Common myeloid progenitor, CD34-positive (primary cell): ENCODE results near the gene SNX24.
"Not testable (repeated sequence)": the region's sequence is repeated elsewhere in the genome, so short reads cannot be mapped to it uniquely, and the experiment has no call there.

ENCODE experiments used
- CTCF ChIA-PET: fragments of 350-600 bp; sonication (Branson Sonifier 250); formaldehyde crosslinking; loops from one replicate; lab custom pipeline; 2021; ENCODE audit warnings: antibody characterized with exemption; lab: Charles Lee
- POLR2A ChIA-PET: fragments of 350-600 bp; sonication (Branson Sonifier 250); formaldehyde crosslinking; loops from one replicate; lab custom pipeline; 2021; ENCODE audit warnings: antibody characterized with exemption; lab: Charles Lee
- DNase-seq, 3 donors: peaks; one replicate each; pipeline versions ENCODE4 v3.0.0 to v3.0.0-alpha.2; 2013
- H3K27ac ChIP-seq, 2 experiments: 1 replicate in 1 of 2; 2 replicates in 1 of 2; pipeline ENCODE4 v1.7.0; 2013; ENCODE audit warnings: inconsistent platforms in 2 of 2, low read length in 2 of 2, mild to moderate bottlenecking in 2 of 2, low read depth in 1 of 2, moderate library complexity in 1 of 2; ENCODE audit not compliant: severe bottlenecking in 2 of 2, insufficient read depth in 1 of 2, poor library complexity in 1 of 2
- H3K27me3 ChIP-seq, 5 experiments: replicated peaks in 2 of 5; 1 replicate in 3 of 5; 2 replicates in 2 of 5; pipeline versions ENCODE4 v1.6.1 to v1.7.0; 2013; ENCODE audit warnings: low read length in 4 of 5, mild to moderate bottlenecking in 2 of 5, moderate library complexity in 2 of 5, inconsistent platforms in 1 of 5; ENCODE audit not compliant: insufficient read depth in 5 of 5, control insufficient read depth in 4 of 5
- H3K36me3 ChIP-seq, 4 experiments: 1 replicate in 2 of 4; 2 replicates in 2 of 4; pipeline versions ENCODE4 v1.6.1 to v1.7.0; 2013; ENCODE audit warnings: low read length in 3 of 4, control low read depth in 1 of 4, mild to moderate bottlenecking in 1 of 4; ENCODE audit not compliant: control insufficient read depth in 4 of 4, insufficient read depth in 4 of 4
- H3K4me1 ChIP-seq, 4 experiments: 1 replicate in 3 of 4; 2 replicates in 1 of 4; pipeline versions ENCODE4 v1.6.1 to v1.7.1; 2013; ENCODE audit warnings: low read length in 3 of 4, mild to moderate bottlenecking in 3 of 4, control low read depth in 1 of 4, inconsistent platforms in 1 of 4, moderate library complexity in 1 of 4; ENCODE audit not compliant: control insufficient read depth in 4 of 4, insufficient read depth in 4 of 4; ENCODE audit errors: control extremely low read depth in 1 of 4
- H3K4me3 ChIP-seq, 7 experiments: 1 replicate in 4 of 7; 2 replicates in 3 of 7; pipeline versions ENCODE4 v1.5.1 to v1.7.0; 2013; ENCODE audit warnings: mild to moderate bottlenecking in 7 of 7, low read length in 6 of 7, moderate library complexity in 6 of 7, inconsistent platforms in 2 of 7, low read depth in 2 of 7, control low read depth in 1 of 7; ENCODE audit not compliant: insufficient read depth in 4 of 7, control insufficient read depth in 1 of 7; ENCODE audit errors: extremely low read depth in 1 of 7
- H3K9me3 ChIP-seq, 5 experiments: 1 replicate in 4 of 5; 2 replicates in 1 of 5; pipeline versions ENCODE4 v1.6.1 to v1.7.1; 2013; ENCODE audit warnings: low read length in 4 of 5, mild to moderate bottlenecking in 2 of 5, inconsistent platforms in 1 of 5, low read depth in 1 of 5, moderate library complexity in 1 of 5; ENCODE audit not compliant: control insufficient read depth in 4 of 5, insufficient read depth in 2 of 5; ENCODE audit errors: control extremely low read depth in 1 of 5
- WGBS: methylation state at CpG from one replicate; pipeline ENCODE4 v1.1.5; 2013; ENCODE audit not compliant: insufficient coverage; 5-methylcytosine and 5-hydroxymethylcytosine counted together

The SNX24 gene

GRCh38 chr5:122968056-122968455 lies 122.6 kb downstream of the SNX24 start:
- H3K27ac ChIP-seq, POLR2A ChIA-PET, H3K4me1 ChIP-seq, DNase-seq, H3K27me3 ChIP-seq, H3K9me3 ChIP-seq, H3K36me3 ChIP-seq, H3K4me3 ChIP-seq: not testable (repeated sequence)
- WGBS, result no CpG with 5 or more reads among the region's 6 CpGs
- CTCF ChIA-PET, result interaction anchor here (1.1 kb wide), 1 partner anchor 53 kb away, joined by 3 read pairs; no protein-coding TSS in a partner anchor

- Histone ChIP-seq H3K27me3 (peaks cover 0 to 2% (median 0%) of the 10 kb centered on the region in 5 experiments), H3K4me3 (no peak overlapping the region), H3K9me3 (no peaks in the 10 kb centered on the region), H3K36me3 (no peaks in the 10 kb centered on the region), H3K27ac (no peak overlapping the region), H3K4me1 (no peaks in the 10 kb centered on the region)
- no CpG with 5 or more reads among the region's 2 CpGs for WGBS
- DNase-seq, result no peak
- ChIA-PET CTCF (no interaction called here), POLR2A (no interaction called here)
Observed at GRCh38 chr5:122971333-122971732, 125.9 kb downstream of the SNX24 start.

DNA sequence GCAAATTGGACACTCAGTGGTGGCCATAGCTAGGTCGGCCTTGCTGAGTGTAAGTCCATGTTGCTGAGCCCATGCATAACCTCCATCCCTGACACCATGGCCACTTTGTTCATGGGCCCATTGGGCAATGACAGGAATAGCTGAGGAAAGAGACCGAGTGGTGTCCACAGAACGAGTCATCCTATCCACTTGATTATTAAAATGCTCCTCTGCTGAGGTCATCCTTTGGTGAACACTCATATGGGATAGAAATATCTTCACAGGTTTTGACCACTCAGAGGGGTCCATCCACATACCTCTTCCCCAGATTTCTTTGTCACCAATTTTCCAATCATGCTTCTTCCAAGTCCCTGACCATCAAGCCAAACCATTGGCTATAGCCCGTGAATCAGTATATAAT lies 127.5 kb downstream of the SNX24 start:
- H3K27me3 ChIP-seq, result peaks cover 0 to 2% (median 0%) of the 10 kb centered on the region in 5 experiments

GRCh38 chr5:122973759-122974158 lies 128.3 kb downstream of the SNX24 start:
- POLR2A ChIA-PET, H3K27me3 ChIP-seq, DNase-seq, H3K36me3 ChIP-seq, H3K9me3 ChIP-seq, H3K4me3 ChIP-seq, H3K4me1 ChIP-seq, H3K27ac ChIP-seq, CTCF ChIA-PET: not testable (repeated sequence)
- WGBS, result 94% methylated on average over 1 of the region's 1 CpG

More for the DNA sequence above, 127.5 kb downstream of the SNX24 start:
- Histone ChIP-seq H3K36me3 (no peaks in the 10 kb centered on the region), H3K27ac (no peak overlapping the region), H3K4me3 (no peak overlapping the region), H3K9me3 (no peaks in the 10 kb centered on the region), H3K4me1 (no peaks in the 10 kb centered on the region)
- ChIA-PET POLR2A (no interaction called here), CTCF (no interaction called here)
- no peak for DNase-seq
- WGBS, result 94% methylated on average over 2 of the region's 4 CpGs

GRCh38 chr5:122974251-122974650 lies 128.8 kb downstream of the SNX24 start:
- DNase-seq, H3K27me3 ChIP-seq, H3K27ac ChIP-seq, CTCF ChIA-PET, H3K4me1 ChIP-seq, H3K4me3 ChIP-seq, H3K9me3 ChIP-seq, H3K36me3 ChIP-seq, POLR2A ChIA-PET: not testable (repeated sequence)
- WGBS, result 100% methylated on average over 2 of the region's 3 CpGs

DNA sequence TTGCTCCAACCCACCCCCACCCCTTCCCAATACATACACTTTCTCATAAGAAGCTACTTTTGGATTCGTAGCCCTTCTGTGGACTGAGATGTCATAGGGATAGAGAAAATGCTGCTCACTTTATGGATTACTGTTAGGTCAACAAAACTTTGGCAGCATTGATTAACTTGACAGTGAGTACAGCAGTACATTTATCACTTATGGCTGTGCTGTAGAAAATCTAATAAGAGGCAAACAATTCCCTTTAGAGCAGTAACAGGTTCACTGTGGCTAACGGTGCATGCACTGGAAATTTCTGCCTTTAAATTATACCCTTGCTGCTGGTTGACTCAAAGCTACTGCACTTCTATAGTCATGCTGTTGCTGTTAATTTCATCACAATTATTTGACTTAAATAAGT lies 131.9 kb downstream of the SNX24 start:
- H3K9me3 ChIP-seq, result no peaks in the 10 kb centered on the region
- ChIA-PET CTCF (no interaction called here), POLR2A (no interaction called here)
- H3K4me3 ChIP-seq, result no peak overlapping the region
- WGBS, result no CpG with 5 or more reads among the region's 2 CpGs
- no peaks in the 10 kb centered on the region for H3K4me1 ChIP-seq
- DNase-seq, result no peak
- no peaks in the 10 kb centered on the region for H3K36me3 ChIP-seq
- H3K27me3 ChIP-seq, result peaks cover 0 to 2% (median 0%) of the 10 kb centered on the region in 5 experiments
- no peak overlapping the region for H3K27ac ChIP-seq

- ChIA-PET POLR2A (no interaction called here), CTCF (no interaction called here)
- H3K27ac ChIP-seq, result no peak overlapping the region
- no peaks in the 10 kb centered on the region for H3K27me3 ChIP-seq
- no peak overlapping the region for H3K4me3 ChIP-seq
- no peaks in the 10 kb centered on the region for H3K36me3 ChIP-seq
- H3K9me3 ChIP-seq, result no peaks in the 10 kb centered on the region
- no peak for DNase-seq
- no peaks in the 10 kb centered on the region for H3K4me1 ChIP-seq
- WGBS, result 100% methylated on average over 1 of the region's 2 CpGs
Observed at GRCh38 chr5:122978068-122978467, 132.7 kb downstream of the SNX24 start.
